Panc1 (cell line): ENCODE results near the gene TRIM74. TPM values are rescaled to one million over a fixed set of nuclear protein-coding genes. Genes with fewer than 3 reads are reported as not detected.
"Not testable (repeated sequence)": the region's sequence is repeated elsewhere in the genome, so short reads cannot be mapped to it uniquely, and the experiment has no call there.

Source experiments
- ATAC-seq: fragments of 200-7000 bp; cut with Tn5 transposase; 2 replicates; pipeline ENCODE4 v1.9.1; 2020; ENCODE audit warnings: mild to moderate bottlenecking, moderate library complexity
- BruUV-seq: library from RNA; stranded (reverse); fragments of 400-500 nt; replicated peaks from 2 replicates; lab custom pipeline; 2021; lab: Mats Ljungman, UMichigan
- CTCF ChIA-PET: fragments of 300-600 bp; sonication (Branson Sonifier 250); formaldehyde crosslinking; loops from one replicate; lab custom pipeline; 2022; ENCODE audit warnings: antibody characterized with exemption; lab: Charles Lee
- POLR2A ChIA-PET: fragments of 300-600 bp; sonication (Branson Sonifier 250); formaldehyde crosslinking; loops from one replicate; lab custom pipeline; 2022; ENCODE audit warnings: antibody characterized with exemption; lab: Charles Lee
- DNase-seq: peaks from one replicate; pipeline ENCODE4 v3.0.0-alpha.2; 2010; ENCODE audit warnings: low read depth, low spot score
- H3K27ac ChIP-seq: 2 replicates; pipeline ENCODE4 v1.5.1; 2011; ENCODE audit warnings: mild to moderate bottlenecking, low read length, inconsistent platforms
- H3K27me3 ChIP-seq: fragments of 200-500 bp; sonication (Bioruptor generic); 2 replicates; pipeline ENCODE4 v1.6.0; 2014; ENCODE audit warnings: low read length, inconsistent platforms; ENCODE audit not compliant: control insufficient read depth, insufficient read depth
- H3K36me3 ChIP-seq: fragments of 200-500 bp; sonication (Bioruptor generic); 2 replicates; pipeline ENCODE4 v1.5.1; 2014; ENCODE audit warnings: inconsistent platforms, mild to moderate bottlenecking, low read length, moderate library complexity; ENCODE audit not compliant: control insufficient read depth, insufficient read depth
- H3K4me1 ChIP-seq: 2 replicates; pipeline ENCODE4 v1.5.1; 2011; ENCODE audit warnings: inconsistent platforms, mild to moderate bottlenecking, low read length, moderate library complexity; ENCODE audit not compliant: control insufficient read depth, insufficient read depth
- H3K4me3 ChIP-seq, 2 experiments: 2 replicates each; pipeline ENCODE4 v1.5.1; 2011 to 2012; ENCODE audit warnings: low read depth in 2 of 2, low read length in 2 of 2, mild to moderate bottlenecking in 2 of 2, inconsistent platforms in 1 of 2, moderate library complexity in 1 of 2
- H3K9me3 ChIP-seq: fragments of 200-500 bp; sonication (Bioruptor generic); 2 replicates; pipeline ENCODE4 v1.5.1; 2014; ENCODE audit warnings: low read depth, mild to moderate bottlenecking, inconsistent platforms, low read length, moderate library complexity; ENCODE audit not compliant: control insufficient read depth, insufficient read depth
- in situ Hi-C: cut with HindIII; loops from 2 replicates; pipeline ENCODE4 v1.10.0; 2016; ENCODE audit warnings: low sequenced_read_pairs, low pct_unique_long_range_greater_than_20kb
- intact Hi-C: fragments of 100-400 bp; cut with micrococcal nuclease; formaldehyde crosslinking; loops from one replicate; pipeline ENCODE4 v1.10.0; 2022; ENCODE audit not compliant: unreplicated experiment
- total RNA-seq: library from RNA; stranded (reverse); gene quantifications from one replicate; pipeline ENCODE4 v1.2.1, GENCODE V29; 2021; ENCODE audit not compliant: unreplicated experiment

The TRIM74 gene
- total RNA-seq, 1 experiment from 2014 or later = 0.46 TPM

GRCh38 chr7:72954563-72955198, 14.6 kb downstream of the TRIM74 start:
- peak; percentile 96 for ATAC-seq
- H3K27ac ChIP-seq, H3K9me3 ChIP-seq, DNase-seq, H3K4me1 ChIP-seq, BruUV-seq, in situ Hi-C loops, H3K27me3 ChIP-seq, POLR2A ChIA-PET, intact Hi-C loops, H3K36me3 ChIP-seq, CTCF ChIA-PET: not testable (repeated sequence)
- peak overlapping the region; percentile 19 to 37 for H3K4me3 ChIP-seq

- CTCF ChIA-PET, H3K36me3 ChIP-seq: not testable (repeated sequence)
These were observed 15.2 kb downstream of the TRIM74 start for GRCh38 chr7:72953901-72954562.

GRCh38 chr7:72950432-72950831, 18.8 kb downstream of the TRIM74 start:
- H3K27me3 ChIP-seq, H3K9me3 ChIP-seq, in situ Hi-C loops, H3K27ac ChIP-seq, H3K4me3 ChIP-seq, DNase-seq, intact Hi-C loops, H3K4me1 ChIP-seq, CTCF ChIA-PET, BruUV-seq, ATAC-seq, H3K36me3 ChIP-seq, POLR2A ChIA-PET: not testable (repeated sequence)

More at GRCh38 chr7:72953901-72954562, 15.2 kb downstream of the TRIM74 start:
- H3K9me3 ChIP-seq, in situ Hi-C loops, H3K27me3 ChIP-seq, intact Hi-C loops, H3K4me1 ChIP-seq, DNase-seq, POLR2A ChIA-PET, H3K27ac ChIP-seq: not testable (repeated sequence)
- ATAC-seq = peak; percentile 66
- TSS peak; percentile 94 for BruUV-seq
- H3K4me3 ChIP-seq = peak overlapping the region; percentile 36 to 47

- H3K36me3 ChIP-seq, H3K27me3 ChIP-seq, CTCF ChIA-PET, in situ Hi-C loops, intact Hi-C loops, DNase-seq, H3K27ac ChIP-seq, H3K9me3 ChIP-seq, ATAC-seq, H3K4me1 ChIP-seq, H3K4me3 ChIP-seq, POLR2A ChIA-PET, BruUV-seq: not testable (repeated sequence)
These were observed 19.6 kb downstream of the TRIM74 start for GRCh38 chr7:72949686-72950085.

GRCh38 chr7:72949276-72949675, 20.0 kb downstream of the TRIM74 start:
- H3K27ac ChIP-seq, POLR2A ChIA-PET, intact Hi-C loops, H3K4me1 ChIP-seq, H3K4me3 ChIP-seq, H3K9me3 ChIP-seq, in situ Hi-C loops, DNase-seq, CTCF ChIA-PET, BruUV-seq, H3K36me3 ChIP-seq, H3K27me3 ChIP-seq: not testable (repeated sequence)
- peak; percentile 8 for ATAC-seq

GRCh38 chr7:72948714-72949113, 20.6 kb downstream of the TRIM74 start:
- BruUV-seq, CTCF ChIA-PET, H3K36me3 ChIP-seq, in situ Hi-C loops, H3K9me3 ChIP-seq, H3K27me3 ChIP-seq, DNase-seq, H3K4me3 ChIP-seq, intact Hi-C loops, H3K27ac ChIP-seq, H3K4me1 ChIP-seq, POLR2A ChIA-PET: not testable (repeated sequence)
- peak; percentile 10; the same call in 1 of the 2 replicates for ATAC-seq
